Measurements from ENCODE around the gene SUMO2.
"Not testable (repeated sequence)": the region's sequence is repeated elsewhere in the genome, so short reads cannot be mapped to it uniquely, and the experiment has no call there.

Gene SUMO2
- total RNA-seq = 89.7 to 108 reads per million in 2 donors

DNA sequence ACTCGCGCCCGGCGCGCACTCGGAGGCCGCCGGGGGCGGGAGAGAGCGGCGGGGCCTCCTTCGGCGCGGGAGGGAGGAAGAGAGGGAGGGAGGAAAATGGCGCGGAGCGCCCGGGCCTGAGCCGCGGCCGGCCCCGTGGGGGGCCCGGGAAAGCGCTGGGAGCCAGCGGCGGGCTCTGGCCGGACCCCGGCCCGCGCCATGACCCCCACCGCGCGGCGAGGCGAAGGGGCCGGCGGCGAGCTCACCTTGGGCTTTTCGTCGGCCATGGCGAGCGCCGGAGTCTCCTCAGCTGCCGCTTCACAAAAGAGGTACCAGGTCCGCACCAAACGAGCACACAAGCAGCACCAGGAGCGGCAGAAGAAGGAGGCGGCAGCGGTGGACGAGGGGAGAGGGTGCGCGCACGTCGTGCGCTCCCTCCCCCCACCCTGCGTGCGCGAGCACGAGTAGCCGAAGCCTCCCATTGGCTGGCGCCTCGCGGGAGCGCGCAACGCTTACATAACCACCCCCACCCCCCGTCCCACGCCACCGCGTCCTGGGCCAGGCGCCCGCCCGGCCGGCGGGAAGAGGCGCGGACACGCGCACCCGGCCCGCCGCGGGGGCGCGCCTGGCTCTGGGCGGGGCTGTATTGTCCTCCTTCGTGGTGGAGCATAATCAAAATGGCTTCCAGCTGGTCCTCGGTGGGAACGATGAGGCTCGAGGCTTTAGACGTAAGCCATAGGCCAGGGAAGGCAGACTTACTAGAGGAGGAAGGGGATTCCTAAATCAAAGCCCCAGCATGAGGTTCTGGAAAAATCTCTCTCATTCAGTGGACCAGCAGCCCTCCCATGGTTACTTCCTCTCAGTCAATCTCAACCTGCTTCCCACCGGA lies at the start of gene SUMO2:
Gene SUMO2, minus strand, starts transcription at position 391 of the 868 bp plus-strand sequence. Its CDS starts 125 bp downstream, at position 266.
- peak; percentile 95 for DNase-seq

DNA sequence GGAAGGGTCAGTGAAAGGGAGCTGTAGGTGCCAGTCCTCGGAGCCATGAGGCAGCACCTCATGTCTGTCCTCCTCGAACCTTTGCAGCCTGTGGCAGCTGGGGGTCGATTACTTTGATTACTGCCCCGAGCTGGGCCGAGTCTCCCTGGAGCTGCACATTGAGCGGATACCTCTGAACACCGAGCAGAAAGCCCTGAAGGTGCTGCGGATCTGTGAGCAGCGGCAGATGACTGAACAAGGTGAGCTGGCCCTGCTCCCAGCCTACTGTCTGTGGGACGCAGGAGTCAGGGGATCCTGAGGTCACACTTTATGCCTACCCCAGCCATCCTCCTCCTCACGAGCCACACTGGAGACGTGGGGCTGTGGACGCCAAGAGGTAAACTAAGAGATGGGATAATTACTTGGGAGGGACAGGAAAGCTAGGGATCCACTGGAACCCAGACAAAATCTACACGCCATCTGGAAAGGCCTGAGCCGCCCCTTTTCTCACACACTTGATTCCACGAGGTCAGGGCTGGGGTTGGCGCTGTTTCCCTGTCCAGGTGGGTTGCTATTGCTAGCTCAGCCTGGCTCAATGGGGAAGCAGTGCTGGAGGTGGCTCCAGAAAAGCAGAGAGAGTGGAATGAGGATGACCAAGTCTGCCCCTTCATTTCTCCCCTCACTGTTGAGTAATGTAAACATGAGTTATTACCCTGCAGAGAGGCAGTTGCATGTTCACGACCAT lies 49.1 kb upstream of the SUMO2 start:
- no peak for DNase-seq

- no peak for DNase-seq
Observed at GRCh38 chr17:75231071-75231470, 48.3 kb upstream of the SUMO2 start.

GRCh38 chr17:75228847-75229246 lies 46.1 kb upstream of the SUMO2 start:
- no peak for DNase-seq

DNA sequence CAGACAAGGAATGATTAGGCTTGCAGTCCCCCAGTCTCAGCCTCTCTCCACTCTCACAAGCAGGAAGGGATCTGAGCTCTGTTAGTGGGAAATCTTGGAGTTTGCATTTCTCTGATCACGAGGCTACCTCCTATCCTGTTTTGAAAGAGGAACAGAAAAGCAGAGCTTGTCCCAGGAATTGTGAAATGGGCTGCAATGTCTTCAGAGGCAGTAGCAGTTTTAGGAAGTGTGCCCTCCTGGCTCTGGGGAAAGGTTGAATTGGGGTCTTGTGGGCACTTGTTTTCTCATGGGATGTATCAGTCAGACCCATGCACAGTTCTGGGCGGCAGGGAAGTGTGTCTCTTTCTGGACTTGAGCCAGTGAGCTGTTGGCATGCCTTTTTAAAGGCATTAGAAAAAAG lies 45.5 kb upstream of the SUMO2 start:
- DNase-seq = no peak

DNA sequence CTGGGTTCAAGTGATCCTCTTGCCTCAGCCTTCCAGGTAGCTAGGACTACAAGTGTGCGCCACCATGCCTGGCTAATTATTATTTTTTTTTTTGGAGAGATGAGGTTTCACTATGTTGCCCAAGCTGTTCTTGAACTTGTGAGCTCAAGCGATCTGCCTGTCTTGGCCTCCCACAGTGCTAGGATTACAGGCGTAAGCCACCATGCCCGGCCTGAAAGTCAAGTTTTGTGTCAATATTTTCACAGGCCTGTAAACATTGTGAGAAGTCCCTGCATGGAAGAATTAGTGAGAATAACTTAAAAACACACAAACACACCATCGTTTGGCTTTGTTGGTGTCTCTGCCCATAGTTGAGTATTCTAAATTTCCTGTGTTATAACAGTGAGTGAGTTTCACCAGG lies 45.0 kb upstream of the SUMO2 start:
- DNase-seq = no peak

DNA sequence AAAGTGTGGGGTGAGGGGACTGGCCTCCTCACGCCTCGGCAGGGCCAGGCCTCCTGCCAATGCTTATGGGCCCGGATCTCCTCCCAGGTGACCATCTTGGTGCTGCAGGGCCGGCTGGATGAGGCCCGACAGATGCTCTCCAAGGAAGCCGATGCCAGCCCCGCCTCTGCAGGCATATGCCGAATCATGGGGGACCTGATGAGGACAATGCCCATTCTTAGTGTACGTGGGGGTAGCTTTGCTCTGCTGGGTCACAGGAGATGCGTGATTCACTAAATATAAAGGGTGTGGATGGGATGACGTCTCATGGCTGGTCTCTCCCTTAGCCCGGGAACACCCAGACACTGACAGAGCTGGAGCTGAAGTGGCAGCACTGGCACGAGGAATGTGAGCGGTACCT lies 42.3 kb upstream of the SUMO2 start:
- DNase-seq = no peak

DNA sequence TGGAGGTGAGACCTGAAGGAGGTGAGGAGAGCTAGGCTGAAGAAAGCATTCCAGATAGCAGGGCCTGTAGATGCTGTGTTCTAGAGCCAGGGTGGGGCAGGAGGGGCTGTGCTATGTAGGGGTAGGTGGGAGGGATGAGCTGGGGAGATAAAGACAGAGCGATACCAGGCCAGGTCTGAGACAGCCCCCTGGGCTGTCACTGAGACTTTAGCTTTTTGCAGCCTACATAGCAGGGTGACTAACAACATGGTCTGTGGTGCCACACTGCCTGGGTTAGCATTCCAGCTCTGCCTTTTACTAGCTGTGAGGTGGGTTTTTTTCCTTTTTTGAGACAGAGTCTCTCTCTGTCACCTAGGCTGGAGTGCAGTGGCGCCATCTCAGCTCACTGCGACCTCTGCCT lies 37.1 kb upstream of the SUMO2 start:
- DNase-seq = no peak

- no peak for DNase-seq
Observed at GRCh38 chr17:75218131-75218530, 35.4 kb upstream of the SUMO2 start.

DNA sequence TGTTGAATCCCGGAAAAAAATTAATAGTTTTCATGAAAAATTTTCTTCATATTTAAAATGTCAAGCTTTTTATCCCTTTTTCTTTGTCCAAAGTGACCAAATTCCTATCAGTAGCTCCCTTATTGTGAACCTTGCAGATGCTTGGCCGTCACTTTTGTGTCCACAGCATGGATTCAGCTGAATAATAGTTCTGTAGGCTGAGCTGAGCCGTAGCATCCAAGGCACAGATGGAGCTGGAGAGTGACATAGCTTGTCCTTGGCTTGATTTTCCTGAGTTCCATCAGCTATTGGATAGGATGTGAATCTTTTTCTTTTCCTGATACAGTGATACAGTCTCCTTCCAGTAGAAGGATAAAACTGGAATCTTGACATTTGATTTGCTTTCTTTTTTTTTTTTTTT lies 26.3 kb upstream of the SUMO2 start:
- DNase-seq = no peak

GRCh38 chr17:75208161-75208560 lies 25.4 kb upstream of the SUMO2 start:
- no peak for DNase-seq

- DNase-seq = no peak
Observed at GRCh38 chr17:75207760-75208159, 25.0 kb upstream of the SUMO2 start.

GRCh38 chr17:75207050-75207407 lies 24.3 kb upstream of the SUMO2 start:
- not testable (repeated sequence) for DNase-seq

DNA sequence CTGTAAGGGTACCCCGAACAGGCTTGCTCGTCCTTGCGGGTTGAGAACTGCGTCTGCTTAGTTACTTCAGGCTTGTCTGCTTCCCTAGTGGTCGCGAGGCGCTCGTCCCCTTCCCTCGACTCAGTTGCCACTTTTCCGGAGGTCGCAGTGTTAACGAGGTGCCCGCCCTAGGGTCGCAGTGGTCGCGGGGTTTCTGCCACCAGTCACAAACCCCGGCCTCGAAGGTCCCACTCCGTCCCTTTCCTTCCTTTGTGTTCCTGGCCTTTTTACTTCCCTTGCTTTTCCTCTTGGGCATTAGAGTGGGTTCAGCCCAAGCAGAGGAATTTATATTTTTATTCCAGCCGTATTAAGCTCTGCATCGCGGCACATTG lies 23.0 kb upstream of the SUMO2 start:
- no peak for DNase-seq

DNA sequence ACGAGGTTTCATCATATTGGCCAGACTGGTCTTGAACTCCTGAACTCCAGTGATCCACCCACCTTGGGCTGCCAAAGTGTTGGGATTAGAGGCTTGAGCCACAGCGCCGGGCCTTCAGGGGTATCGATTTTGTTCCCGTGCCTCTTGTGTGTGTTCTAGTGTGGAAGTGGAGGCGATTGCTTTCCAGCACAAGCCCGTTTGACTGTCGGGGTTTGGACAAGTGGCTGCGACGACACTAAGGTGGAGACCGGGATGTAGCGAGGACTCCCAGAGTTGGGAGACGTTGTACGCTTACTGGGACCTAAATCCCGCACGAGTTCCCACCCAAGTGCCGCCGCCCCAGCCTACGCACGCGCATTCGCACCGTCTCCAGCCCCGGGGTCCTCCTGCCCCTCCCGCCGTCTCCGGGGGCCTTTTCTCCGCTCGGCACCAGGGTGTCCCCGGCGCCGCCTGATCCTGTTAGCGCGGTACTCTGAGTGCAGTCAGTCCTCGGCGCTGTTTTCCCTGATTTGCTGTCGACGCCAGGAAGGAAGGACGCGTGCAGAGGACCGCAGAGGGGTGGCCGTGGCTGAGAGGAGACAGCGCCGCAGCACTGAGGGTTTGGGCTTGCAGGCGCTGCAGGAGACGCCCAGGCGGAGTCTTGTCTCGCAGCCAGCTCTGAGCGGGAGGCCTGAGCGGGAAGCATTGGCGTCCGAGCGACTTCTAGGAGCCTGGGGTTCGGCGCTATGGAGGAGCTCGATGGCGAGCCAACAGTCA lies 22.5 kb upstream of the SUMO2 start, which contains the start of gene NUP85:
Gene NUP85, plus strand, starts transcription at position 643 of the 756 bp plus-strand sequence. Its CDS starts 83 bp downstream, at position 726.
- DNase-seq = peak; percentile 83

GRCh38 chr17:75199886-75200618 lies 17.3 kb upstream of the SUMO2 start:
- no peak for DNase-seq

- no peak for DNase-seq
Observed at GRCh38 chr17:75194879-75195278, 12.1 kb upstream of the SUMO2 start.

DNA sequence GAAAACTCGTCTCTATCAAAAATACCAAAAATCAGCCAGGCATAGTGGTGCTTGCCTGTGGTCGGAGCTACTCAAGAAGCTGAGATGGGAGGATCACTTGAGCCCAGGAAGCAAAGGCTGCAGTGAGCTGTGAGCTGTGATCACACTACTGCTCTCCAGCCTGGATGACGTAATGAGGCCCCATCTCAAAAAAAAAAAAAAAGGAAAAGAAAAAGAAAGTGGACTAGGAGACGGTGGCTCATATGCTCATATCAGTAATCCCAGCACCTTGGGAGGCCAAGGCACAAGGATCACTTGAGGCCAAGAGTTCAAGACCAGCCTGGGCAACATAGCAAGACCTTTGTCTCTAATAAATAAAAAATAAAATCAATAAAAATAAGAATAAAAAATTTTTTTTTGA lies 8.8 kb upstream of the SUMO2 start:
- DNase-seq = no peak

DNA sequence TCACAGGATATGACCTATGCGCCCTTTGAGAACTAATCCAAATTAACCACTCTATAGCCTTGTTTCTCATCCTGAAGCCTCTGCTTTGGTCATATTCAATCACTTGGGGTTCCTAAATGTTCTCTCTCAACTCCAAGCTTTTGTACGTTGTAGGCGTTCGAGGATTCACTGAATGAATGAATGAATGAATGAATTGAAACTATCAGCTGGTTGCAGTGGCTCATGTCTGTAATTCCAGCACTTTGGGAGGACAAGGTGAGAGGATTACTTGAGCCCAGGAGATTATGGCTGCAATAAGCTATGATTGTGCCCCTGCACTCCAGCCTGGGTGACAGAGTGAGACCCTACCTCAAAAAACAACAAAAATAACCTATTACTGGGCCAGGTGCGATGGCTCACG lies 5.9 kb upstream of the SUMO2 start:
- DNase-seq = no peak

GRCh38 chr17:75183999-75184884 lies 1.5 kb upstream of the SUMO2 start:
- DNase-seq = no peak

GRCh38 chr17:75182319-75182568 lies 515 bp downstream of the SUMO2 start:
- DNase-seq = no peak
